HG02938 (cell line): ENCODE measurements around the gene RNF103.

ENCODE experiments used
- ATAC-seq: cut with Tn5 transposase; IDR thresholded peaks from one replicate; pipeline ENCODE4 v1.9.1; 2021; ENCODE audit warnings: mild to moderate bottlenecking, moderate library complexity; ENCODE audit not compliant: unreplicated experiment

Gene RNF103

DNA sequence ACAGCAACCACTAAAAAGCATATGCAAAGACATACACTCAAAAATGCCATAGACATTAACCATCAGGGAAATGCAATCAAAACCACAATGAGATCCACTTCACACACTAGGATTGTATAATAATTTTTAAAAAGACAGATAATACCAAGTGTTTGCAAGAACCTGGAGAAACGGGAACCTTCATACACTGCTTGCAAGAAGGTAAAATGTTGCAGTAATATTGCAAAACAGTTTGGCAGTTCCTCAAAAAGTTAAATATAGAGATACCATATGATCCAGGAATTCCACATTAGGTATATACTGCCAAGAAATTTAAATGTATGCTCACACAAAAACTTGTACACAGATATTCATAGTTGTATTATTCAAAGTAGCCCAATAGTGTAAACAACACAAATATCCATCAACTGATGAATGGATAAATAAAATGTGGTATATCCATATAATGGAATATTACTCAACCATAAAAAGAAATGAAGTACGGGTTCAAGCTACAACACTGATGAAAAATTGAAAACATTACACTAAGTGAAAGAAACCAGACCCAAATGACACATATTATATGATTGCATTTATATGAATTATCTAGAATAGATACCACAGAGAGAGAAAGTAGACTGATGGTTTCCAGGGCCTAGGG lies 45.7 kb downstream of the RNF103 start:
- no peak for ATAC-seq

- ATAC-seq: no peak
These were observed 53.6 kb downstream of the RNF103 start for GRCh38 chr2:86570059-86570458.

DNA sequence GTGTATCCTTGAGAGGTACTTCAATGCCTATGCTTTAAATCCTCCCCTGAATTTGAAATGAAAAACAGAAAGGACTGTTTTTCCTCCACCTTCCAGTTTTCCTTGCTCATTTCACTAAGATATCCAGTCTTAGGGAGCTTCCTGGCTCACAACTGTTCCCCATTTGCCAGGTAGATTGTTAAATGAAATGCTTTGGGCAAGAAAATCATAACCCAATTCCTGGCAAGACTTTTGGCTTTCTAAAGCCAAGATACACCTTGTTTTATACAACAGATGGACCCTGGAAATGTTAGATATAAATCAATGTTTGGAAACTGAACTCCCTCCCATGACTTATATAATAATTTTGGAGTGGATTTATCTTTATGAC lies 56.9 kb downstream of the RNF103 start:
- ATAC-seq: no peak

GRCh38 chr2:86566158-86566820 lies 57.4 kb downstream of the RNF103 start:
- ATAC-seq: no peak

GRCh38 chr2:86563650-86564061 lies 60.0 kb downstream of the RNF103 start:
- ATAC-seq: no peak

DNA sequence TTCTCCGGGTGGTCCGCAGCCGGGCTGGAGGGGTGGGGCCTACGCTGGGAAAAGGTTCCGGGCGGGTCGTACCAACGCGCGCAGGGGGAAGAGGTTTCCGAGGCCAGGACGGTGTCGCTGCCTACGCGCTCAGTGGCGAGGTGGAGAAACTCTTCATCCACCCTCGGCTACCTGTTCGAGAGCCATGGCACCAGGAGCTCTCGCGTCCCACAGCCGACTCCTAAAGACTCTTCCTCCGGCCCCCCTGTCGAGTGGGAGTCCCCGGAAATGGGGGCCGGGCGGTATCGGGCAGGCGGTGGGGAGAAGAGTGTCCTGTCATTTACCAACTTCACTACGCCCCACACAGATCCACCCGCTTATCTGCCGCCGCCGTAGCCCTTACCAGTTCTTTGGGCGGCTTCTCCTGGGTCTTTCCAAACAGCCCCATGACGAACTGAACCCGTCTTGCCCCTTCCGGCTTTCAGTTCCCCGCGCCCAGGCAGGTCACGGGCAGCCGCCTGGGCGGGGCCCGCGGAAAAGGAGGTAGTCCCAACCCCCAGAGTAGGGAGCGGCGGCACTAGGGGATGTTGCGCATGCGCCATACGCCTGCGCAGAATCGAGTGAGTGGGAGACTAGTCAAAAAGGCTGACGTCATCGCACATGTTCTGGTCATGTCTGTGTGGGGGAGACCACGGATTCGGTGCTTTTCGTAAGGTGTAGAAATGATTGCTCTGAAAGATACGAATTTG lies 60.6 kb downstream of the RNF103 start, which contains the start of gene CHMP3:
Gene CHMP3, minus strand, starts transcription at position 522 of the 728 bp plus-strand sequence. Its CDS starts 95 bp downstream, at position 427.
- ATAC-seq: peak; percentile 80

DNA sequence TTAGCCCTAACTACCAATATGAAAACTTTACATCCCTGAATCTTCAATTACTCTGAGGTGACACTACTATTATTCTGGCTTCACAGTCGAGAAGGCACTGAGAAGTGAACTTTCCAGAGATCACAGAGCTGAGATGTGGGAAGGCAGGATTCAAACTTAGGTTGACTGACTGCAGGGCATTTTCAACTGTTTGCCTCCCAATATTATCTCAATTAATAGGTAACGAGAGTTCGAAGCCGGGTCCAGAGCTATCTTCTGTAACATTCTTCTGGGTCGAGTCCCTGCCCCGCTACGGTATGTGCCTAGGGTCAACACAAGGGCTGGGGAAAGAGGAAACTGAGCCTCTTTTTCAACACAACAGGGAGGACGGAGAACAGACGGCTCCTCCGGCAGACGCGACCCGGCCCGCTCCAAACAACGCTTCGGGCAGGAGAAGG lies 61.2 kb downstream of the RNF103 start:
- no peak for ATAC-seq

DNA sequence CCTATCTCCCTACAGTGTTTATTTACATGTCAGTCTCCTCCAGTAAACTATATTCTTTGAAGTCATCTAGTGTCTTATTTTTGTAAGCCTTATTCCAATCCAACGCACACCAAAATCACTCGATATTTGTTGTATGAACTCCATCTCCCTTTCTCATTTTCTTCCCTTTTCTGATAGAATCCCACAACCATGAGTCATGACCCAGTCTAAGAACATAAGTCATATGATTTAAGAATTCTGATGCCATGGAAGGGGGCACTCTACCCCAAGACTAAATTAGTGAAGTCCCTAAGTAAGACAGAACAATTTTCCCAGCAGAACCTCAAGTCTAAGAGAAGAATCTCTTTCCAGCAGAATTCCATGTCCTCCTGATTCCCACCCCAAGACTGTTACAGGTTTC lies 65.8 kb downstream of the RNF103 start:
- no peak for ATAC-seq

DNA sequence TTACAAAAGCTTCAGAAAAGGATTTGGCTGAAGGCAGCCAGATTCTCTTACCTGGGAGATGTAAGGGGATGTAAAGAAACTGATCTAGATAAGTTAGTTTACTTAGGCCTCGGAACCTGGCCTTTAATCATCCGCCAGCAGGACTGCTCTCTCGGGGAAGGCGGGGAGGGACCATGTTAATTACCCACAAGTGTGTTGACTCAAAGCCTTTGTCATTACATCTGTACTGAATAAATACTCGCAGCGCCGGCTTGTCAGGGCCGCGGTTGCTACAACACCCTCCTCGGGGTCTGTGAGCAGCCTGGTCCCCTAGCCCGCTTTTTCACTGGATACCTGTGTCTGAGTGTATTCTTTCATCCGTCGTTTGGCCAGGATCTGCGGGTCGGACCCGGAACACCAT lies 67.2 kb downstream of the RNF103 start:
- ATAC-seq: no peak
